Measurements from ENCODE around the gene CCDC88A.

DNA sequence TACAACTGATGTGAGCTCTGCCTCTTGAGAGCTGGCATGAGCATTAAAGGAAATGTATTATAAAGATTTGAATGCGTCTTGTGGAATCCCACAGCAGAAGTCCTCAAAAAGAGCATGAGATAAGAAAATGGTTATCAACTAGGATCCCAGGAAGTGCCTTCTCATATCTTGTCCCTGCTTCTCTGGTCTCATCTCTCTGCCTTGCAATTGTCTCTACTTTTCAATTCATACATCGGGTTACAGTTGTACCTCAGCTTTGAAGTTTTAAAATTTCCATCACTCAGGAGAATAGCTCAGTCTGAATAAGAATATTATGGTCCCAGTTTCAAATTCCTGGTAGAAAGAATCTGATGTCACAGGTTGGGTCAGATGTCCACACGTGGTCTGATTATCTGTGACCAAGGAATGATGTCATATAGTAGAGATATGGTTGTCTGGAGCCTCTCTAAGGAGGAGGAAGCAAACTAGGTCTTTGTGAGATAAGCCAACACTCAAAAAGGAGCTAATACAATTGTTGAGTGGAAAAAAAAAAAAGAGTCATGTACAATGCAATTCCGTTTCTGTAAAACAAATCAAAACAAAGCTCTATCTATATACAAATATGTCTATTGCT lies 21.7 kb upstream of the CCDC88A start:
- no peak for TF ChIP-seq POLR2AphosphoS5 (IDR thresholded peaks at IDR 0.05; ENCODE audit: low read depth, low read length)
- TF ChIP-seq, protein P1, sequence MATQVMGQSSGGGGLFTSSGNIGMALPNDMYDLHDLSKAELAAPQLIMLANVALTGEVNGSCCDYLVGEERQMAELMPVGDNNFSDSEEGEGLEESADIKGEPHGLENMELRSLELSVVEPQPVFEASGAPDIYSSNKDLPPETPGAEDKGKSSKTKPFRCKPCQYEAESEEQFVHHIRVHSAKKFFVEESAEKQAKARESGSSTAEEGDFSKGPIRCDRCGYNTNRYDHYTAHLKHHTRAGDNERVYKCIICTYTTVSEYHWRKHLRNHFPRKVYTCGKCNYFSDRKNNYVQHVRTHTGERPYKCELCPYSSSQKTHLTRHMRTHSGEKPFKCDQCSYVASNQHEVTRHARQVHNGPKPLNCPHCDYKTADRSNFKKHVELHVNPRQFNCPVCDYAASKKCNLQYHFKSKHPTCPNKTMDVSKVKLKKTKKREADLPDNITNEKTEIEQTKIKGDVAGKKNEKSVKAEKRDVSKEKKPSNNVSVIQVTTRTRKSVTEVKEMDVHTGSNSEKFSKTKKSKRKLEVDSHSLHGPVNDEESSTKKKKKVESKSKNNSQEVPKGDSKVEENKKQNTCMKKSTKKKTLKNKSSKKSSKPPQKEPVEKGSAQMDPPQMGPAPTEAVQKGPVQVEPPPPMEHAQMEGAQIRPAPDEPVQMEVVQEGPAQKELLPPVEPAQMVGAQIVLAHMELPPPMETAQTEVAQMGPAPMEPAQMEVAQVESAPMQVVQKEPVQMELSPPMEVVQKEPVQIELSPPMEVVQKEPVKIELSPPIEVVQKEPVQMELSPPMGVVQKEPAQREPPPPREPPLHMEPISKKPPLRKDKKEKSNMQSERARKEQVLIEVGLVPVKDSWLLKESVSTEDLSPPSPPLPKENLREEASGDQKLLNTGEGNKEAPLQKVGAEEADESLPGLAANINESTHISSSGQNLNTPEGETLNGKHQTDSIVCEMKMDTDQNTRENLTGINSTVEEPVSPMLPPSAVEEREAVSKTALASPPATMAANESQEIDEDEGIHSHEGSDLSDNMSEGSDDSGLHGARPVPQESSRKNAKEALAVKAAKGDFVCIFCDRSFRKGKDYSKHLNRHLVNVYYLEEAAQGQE (IDR thresholded peaks at IDR 0.05; ENCODE audit: insufficient read depth in 1 of 2, low read depth in 2 of 2, low read length in 2 of 2), result no peak
